GF-D8 (cell line): ENCODE results near the gene CCDC170.

Experiments
- DNase-seq: peaks from one replicate; lab custom pipeline; 2025; lab: John Stamatoyannopoulos, UW

The CCDC170 gene

GRCh38 chr6:151658091-151658490, 164.3 kb downstream of the CCDC170 start:
- DNase-seq = no peak

- no peak for DNase-seq
Observed at GRCh38 chr6:151659212-151659611, 165.4 kb downstream of the CCDC170 start.

- no peak for DNase-seq
Observed at GRCh38 chr6:151661509-151661908, 167.7 kb downstream of the CCDC170 start.

GRCh38 chr6:151661928-151662327, 168.1 kb downstream of the CCDC170 start:
- no peak for DNase-seq

- no peak for DNase-seq
Observed at GRCh38 chr6:151663559-151663958, 169.7 kb downstream of the CCDC170 start.

GRCh38 chr6:151664390-151664789, 170.6 kb downstream of the CCDC170 start:
- no peak for DNase-seq

- DNase-seq = no peak
Observed at GRCh38 chr6:151665329-151665728, 171.5 kb downstream of the CCDC170 start.

GRCh38 chr6:151666526-151666925, 172.7 kb downstream of the CCDC170 start:
- no peak for DNase-seq

- no peak for DNase-seq
Observed at GRCh38 chr6:151669208-151669560, 175.4 kb downstream of the CCDC170 start.

- DNase-seq = no peak
Observed at GRCh38 chr6:151670116-151670515, 176.3 kb downstream of the CCDC170 start.
